ENCODE measurements around the gene TRABD2B.

GRCh38 chr1:47940326-47940725 is 56.9 kb downstream of the TRABD2B start:
- TF ChIP-seq CTCF (IDR thresholded peaks at IDR 0.05): no peak
- no peak for TF ChIP-seq POLR2A (IDR thresholded peaks at IDR 0.05)

Measured in breast epithelium (tissue), 3 donors.